Measurements from ENCODE around the gene CDC37. TPM values are rescaled to one million over a fixed set of nuclear protein-coding genes. Genes with fewer than 3 reads are reported as not detected.

CDC37 gene
- total and polyA plus RNA-seq, 2 experiments from 2014 or later = 229 to 298 TPM

DNA sequence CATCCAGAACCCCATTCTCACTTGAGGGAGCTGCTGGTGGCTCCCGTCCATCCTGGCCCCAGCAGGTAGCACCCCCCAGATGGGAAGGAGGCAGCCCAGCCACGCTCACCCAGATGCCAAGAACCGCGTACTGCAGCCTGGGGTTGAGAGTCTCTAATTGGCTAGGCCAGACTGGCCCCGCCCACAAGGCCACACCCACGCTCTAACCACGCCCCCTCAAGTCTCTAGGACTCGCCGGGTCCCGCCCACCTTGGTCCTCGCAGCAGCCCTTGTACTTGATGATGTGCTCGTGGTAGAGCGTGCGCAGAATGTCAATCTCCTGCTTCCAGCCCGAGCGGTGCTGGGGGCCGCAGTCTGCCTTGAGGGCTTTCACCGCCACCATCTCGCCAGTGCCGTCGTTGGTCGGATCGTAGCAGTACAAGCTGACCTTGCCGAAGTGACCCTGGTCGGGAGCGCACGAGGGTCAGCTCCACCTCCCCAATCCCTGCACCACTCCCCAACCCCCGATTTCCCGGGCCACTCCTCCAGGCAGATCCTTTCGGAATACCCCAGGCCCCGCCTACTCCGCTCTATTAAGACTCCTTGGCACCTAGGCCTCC, 49.5 kb downstream of the CDC37 start:
- TF ChIP-seq, protein P1, sequence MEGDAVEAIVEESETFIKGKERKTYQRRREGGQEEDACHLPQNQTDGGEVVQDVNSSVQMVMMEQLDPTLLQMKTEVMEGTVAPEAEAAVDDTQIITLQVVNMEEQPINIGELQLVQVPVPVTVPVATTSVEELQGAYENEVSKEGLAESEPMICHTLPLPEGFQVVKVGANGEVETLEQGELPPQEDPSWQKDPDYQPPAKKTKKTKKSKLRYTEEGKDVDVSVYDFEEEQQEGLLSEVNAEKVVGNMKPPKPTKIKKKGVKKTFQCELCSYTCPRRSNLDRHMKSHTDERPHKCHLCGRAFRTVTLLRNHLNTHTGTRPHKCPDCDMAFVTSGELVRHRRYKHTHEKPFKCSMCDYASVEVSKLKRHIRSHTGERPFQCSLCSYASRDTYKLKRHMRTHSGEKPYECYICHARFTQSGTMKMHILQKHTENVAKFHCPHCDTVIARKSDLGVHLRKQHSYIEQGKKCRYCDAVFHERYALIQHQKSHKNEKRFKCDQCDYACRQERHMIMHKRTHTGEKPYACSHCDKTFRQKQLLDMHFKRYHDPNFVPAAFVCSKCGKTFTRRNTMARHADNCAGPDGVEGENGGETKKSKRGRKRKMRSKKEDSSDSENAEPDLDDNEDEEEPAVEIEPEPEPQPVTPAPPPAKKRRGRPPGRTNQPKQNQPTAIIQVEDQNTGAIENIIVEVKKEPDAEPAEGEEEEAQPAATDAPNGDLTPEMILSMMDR (IDR thresholded peaks at IDR 0.05; ENCODE audit: low read depth, low read length) = no peak
- Histone ChIP-seq H3K4me3 (peak overlapping the region; percentile 31), H3K27me3 (no peaks in the 10 kb centered on the region), H3K4me1 (ENCODE audit: low read depth) (peaks cover 7% of the 10 kb centered on the region), H3K9me3 (ENCODE audit: low read depth) (no peaks in the 10 kb centered on the region), H3K36me3 (no peaks in the 10 kb centered on the region), H3K27ac (peak overlapping the region; percentile 86)
- peak; percentile 25 to 99 for DNase-seq (ENCODE audit: low read depth in 1 of 2, low spot score in 1 of 2)

DNA sequence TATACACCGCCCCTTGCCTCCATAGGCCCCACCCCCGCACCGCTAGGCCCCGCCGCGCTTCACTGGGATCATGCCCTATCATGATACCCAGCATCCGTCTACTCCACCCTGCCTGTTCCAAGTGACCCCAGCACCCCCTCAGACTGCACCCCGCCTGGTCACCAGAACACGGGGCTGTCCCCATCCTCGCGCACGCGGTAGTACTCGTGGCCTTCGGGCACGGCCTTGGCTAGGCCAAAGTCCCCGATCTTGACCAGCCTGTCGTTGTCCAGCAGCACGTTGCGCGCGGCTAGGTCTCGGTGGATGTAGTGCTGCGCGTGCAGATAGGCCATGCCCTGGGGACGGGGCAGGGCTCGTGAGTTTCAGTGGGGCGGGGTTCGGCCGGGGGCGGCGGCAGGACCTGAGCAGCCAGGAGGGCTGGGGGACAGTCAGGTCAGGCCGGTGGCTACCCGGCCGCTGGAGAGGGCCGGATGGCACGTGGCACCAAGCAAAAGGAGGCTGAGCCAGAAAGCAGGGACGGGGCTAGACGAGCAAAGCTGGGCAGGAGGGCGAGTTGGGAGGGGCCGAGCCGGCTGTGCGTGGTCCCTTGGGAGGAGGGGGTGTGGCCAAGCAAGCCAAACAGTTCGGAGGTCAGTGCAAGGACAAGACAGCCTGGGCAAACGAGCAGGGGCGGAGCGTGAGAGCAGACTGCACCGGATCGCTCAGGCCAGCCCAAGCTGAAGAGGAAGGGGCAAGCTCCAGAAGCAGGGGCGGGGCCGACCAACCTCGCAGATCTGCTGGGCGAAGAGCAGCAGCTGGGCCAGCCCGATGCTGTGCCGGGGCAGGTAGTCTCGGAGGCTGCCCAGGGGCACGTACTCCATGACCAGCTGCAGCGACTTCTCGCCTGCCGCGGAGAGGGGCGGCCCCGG, 50.3 kb downstream of the CDC37 start:
- TF ChIP-seq, protein P1 (IDR thresholded peaks at IDR 0.05; ENCODE audit: low read depth, low read length) = no peak
- Histone ChIP-seq H3K27ac (peak overlapping the region; percentile 86), H3K36me3 (no peaks in the 10 kb centered on the region), H3K4me1 (ENCODE audit: low read depth) (peaks cover 7% of the 10 kb centered on the region), H3K27me3 (no peaks in the 10 kb centered on the region), H3K4me3 (peak overlapping the region; percentile 31), H3K9me3 (ENCODE audit: low read depth) (no peaks in the 10 kb centered on the region)
- DNase-seq (ENCODE audit: low read depth in 1 of 2, low spot score in 1 of 2) = peak; percentile 32 to 95

DNA sequence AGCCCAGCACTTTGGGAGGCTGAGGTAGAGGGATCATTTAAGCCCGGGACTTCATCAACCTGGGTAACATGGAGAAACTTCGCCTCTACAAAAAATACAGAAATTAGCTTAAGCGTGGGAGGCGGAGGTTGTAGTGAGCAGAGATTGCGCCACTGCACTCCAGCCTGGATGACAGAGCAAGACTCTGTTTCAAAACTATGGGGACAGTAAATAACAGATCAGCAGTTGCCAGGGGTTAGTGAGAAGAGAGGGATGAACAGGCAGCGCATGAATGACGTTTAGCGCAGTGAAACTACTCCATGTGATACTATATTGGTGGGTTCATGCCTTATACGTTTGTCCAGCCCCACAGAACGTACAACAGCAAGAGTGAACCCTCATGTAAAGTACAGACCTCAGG, 56.8 kb downstream of the CDC37 start:
- H3K4me1 ChIP-seq (ENCODE audit: low read depth) = no peaks in the 10 kb centered on the region
- H3K36me3 ChIP-seq = no peaks in the 10 kb centered on the region
- peak in 1 of 2 donors; percentile 56 for DNase-seq (ENCODE audit: low read depth in 1 of 2, low spot score in 1 of 2)
- no peaks in the 10 kb centered on the region for H3K9me3 ChIP-seq (ENCODE audit: low read depth)
- H3K27me3 ChIP-seq = no peaks in the 10 kb centered on the region
- H3K27ac ChIP-seq = no peak overlapping the region
- TF ChIP-seq, protein P1 (IDR thresholded peaks at IDR 0.05; ENCODE audit: low read depth, low read length) = no peak
- no peak overlapping the region for H3K4me3 ChIP-seq

DNA sequence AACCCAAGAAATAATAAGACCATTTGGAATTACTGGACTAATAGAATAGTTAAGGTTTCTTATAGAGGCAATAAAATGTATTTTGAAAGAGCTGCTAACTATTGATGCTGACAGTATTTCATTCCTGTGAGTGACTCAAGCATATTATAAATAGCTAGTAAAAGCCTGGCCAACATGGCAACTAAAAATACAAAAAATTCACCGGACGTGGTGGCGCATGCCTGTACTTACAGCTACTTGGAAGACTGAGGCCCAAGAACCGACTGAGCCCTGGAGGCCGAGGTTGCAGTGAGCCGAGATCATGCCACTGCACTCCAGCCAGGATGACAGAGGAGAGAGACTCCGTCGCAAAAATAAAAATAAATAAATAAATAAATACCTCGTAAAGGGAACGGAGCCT, 58.6 kb downstream of the CDC37 start:
- H3K9me3 ChIP-seq (ENCODE audit: low read depth) = no peaks in the 10 kb centered on the region

DNA sequence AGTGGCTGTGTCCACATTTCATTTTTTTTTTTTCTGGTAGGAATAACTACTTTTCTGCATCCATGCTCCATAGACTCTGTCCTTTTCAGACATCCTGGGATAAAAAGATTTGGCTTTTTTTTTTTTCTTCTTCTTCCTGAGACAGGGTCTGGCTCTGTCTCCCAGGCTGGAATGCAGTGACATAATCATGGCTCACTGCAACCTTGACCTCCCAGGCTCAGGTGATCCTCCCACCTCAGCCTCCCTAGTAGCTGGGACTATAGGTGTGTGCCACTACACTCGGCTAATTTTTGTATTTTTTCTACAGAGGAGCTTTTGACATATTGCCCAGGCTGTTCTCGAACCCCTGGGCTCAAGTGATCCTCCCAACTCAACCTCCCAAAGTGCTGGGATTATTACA, 59.8 kb downstream of the CDC37 start:
- no peak overlapping the region for H3K27ac ChIP-seq
- TF ChIP-seq, protein P1 (IDR thresholded peaks at IDR 0.05; ENCODE audit: low read depth, low read length) = no peak
- no peak for DNase-seq (ENCODE audit: low read depth in 1 of 2, low spot score in 1 of 2)

More for the DNA sequence above, 58.6 kb downstream of the CDC37 start:
- Histone ChIP-seq H3K36me3 (no peaks in the 10 kb centered on the region), H3K4me3 (no peak overlapping the region), H3K4me1 (ENCODE audit: low read depth) (no peaks in the 10 kb centered on the region), H3K27ac (no peak overlapping the region), H3K27me3 (no peaks in the 10 kb centered on the region)
- TF ChIP-seq, protein P1 (IDR thresholded peaks at IDR 0.05; ENCODE audit: low read depth, low read length) = no peak
- DNase-seq (ENCODE audit: low read depth in 1 of 2, low spot score in 1 of 2) = no peak

More for the DNA sequence above, 59.8 kb downstream of the CDC37 start:
- Histone ChIP-seq H3K36me3 (no peaks in the 10 kb centered on the region), H3K9me3 (ENCODE audit: low read depth) (no peaks in the 10 kb centered on the region), H3K4me1 (ENCODE audit: low read depth) (no peaks in the 10 kb centered on the region), H3K27me3 (no peaks in the 10 kb centered on the region), H3K4me3 (no peak overlapping the region)

Other genes starting within 250 kb of the CDC37 start
- 78.2 and 100 TPM in 2 replicates for gene DNMT1, start 208.6 kb downstream of the CDC37 start, total RNA-seq
- gene DNMT1, start 208.6 kb downstream of the CDC37 start, polyA plus RNA-seq = 106 TPM in 2 replicates
- gene S1PR2, start 172.2 kb downstream of the CDC37 start, total RNA-seq = 5.7 and 7.7 TPM in 2 replicates
- 1.8 and 2.1 TPM in 2 replicates for gene S1PR2, start 172.2 kb downstream of the CDC37 start, polyA plus RNA-seq
- 119 and 129 TPM in 2 replicates for gene MRPL4, start 151.3 kb downstream of the CDC37 start, total RNA-seq
- gene MRPL4, start 151.3 kb downstream of the CDC37 start, polyA plus RNA-seq = 78.5 and 81.2 TPM in 2 replicates
- gene ICAM1, start 132.4 kb downstream of the CDC37 start, total RNA-seq = 0.18 and 0.57 TPM in 2 replicates
- gene ICAM1, start 132.4 kb downstream of the CDC37 start, polyA plus RNA-seq = 0.50 and 0.77 TPM in 2 replicates
- gene ICAM4, start 116.6 kb downstream of the CDC37 start, total RNA-seq = 21.8 and 23.4 TPM in 2 replicates
- gene ICAM4, start 116.6 kb downstream of the CDC37 start, polyA plus RNA-seq = 19.0 and 24.0 TPM in 2 replicates
- gene ICAM5, start 113.6 kb downstream of the CDC37 start, total RNA-seq = 22.9 and 53.0 TPM in 2 replicates
- gene ICAM5, start 113.6 kb downstream of the CDC37 start, polyA plus RNA-seq = 21.0 and 31.9 TPM in 2 replicates
- 4.1 and 9.3 TPM in 2 replicates for gene ZGLP1, start 93.7 kb downstream of the CDC37 start, total RNA-seq
- gene ZGLP1, start 93.7 kb downstream of the CDC37 start, polyA plus RNA-seq = 6.2 and 12.2 TPM in 2 replicates
- 28.9 and 42.9 TPM in 2 replicates for gene FDX2, start 87.5 kb downstream of the CDC37 start, total RNA-seq
- gene FDX2, start 87.5 kb downstream of the CDC37 start, polyA plus RNA-seq = 40.9 and 70.9 TPM in 2 replicates
- gene RAVER1, start 70.0 kb downstream of the CDC37 start, total RNA-seq = 46.9 and 56.2 TPM in 2 replicates
- 68.2 and 71.2 TPM in 2 replicates for gene RAVER1, start 70.0 kb downstream of the CDC37 start, polyA plus RNA-seq
- 2.9 and 9.0 TPM in 2 replicates for gene ICAM3, start 63.9 kb downstream of the CDC37 start, total RNA-seq
- 8.6 and 12.7 TPM in 2 replicates for gene ICAM3, start 63.9 kb downstream of the CDC37 start, polyA plus RNA-seq
- 126 and 135 TPM in 2 replicates for gene TYK2, start 23.0 kb downstream of the CDC37 start, total RNA-seq
- 142 and 148 TPM in 2 replicates for gene TYK2, start 23.0 kb downstream of the CDC37 start, polyA plus RNA-seq
- gene PDE4A, start 17.0 kb upstream of the CDC37 start, total RNA-seq = 1.0 and 2.5 TPM in 2 replicates
- 2.4 and 3.4 TPM in 2 replicates for gene PDE4A, start 17.0 kb upstream of the CDC37 start, polyA plus RNA-seq
- gene KEAP1, start 99.8 kb upstream of the CDC37 start, total RNA-seq = 70.5 and 73.6 TPM in 2 replicates
- gene KEAP1, start 99.8 kb upstream of the CDC37 start, polyA plus RNA-seq = 85.5 and 92.5 TPM in 2 replicates
- 0.60 and 0.63 TPM in 2 replicates for gene S1PR5, start 113.9 kb upstream of the CDC37 start, total RNA-seq
- 0.75 TPM in 1 of 2 replicates, not detected in the other for gene S1PR5, start 113.9 kb upstream of the CDC37 start, polyA plus RNA-seq
- 67.0 and 67.3 TPM in 2 replicates for gene ATG4D, start 140.4 kb upstream of the CDC37 start, total RNA-seq
- 69.0 and 74.0 TPM in 2 replicates for gene ATG4D, start 140.4 kb upstream of the CDC37 start, polyA plus RNA-seq
- 15.3 and 28.3 TPM in 2 replicates for gene KRI1, start 162.5 kb upstream of the CDC37 start, total RNA-seq
- 26.1 and 34.9 TPM in 2 replicates for gene KRI1, start 162.5 kb upstream of the CDC37 start, polyA plus RNA-seq
- 11.1 and 15.3 TPM in 2 replicates for gene CDKN2D, start 165.4 kb upstream of the CDC37 start, total RNA-seq
- gene CDKN2D, start 165.4 kb upstream of the CDC37 start, polyA plus RNA-seq = 17.6 and 33.4 TPM in 2 replicates
- 0.12 TPM in 1 of 2 replicates, not detected in the other for gene AP1M2, start 183.8 kb upstream of the CDC37 start, total RNA-seq
- gene AP1M2, start 183.8 kb upstream of the CDC37 start, polyA plus RNA-seq = 0.28 TPM in 1 of 2 replicates, not detected in the other
- 78.8 and 109 TPM in 2 replicates for gene SLC44A2, start 222.0 kb upstream of the CDC37 start, total RNA-seq
- gene SLC44A2, start 222.0 kb upstream of the CDC37 start, polyA plus RNA-seq = 108 and 162 TPM in 2 replicates

Data from cardiac muscle cell (in vitro differentiated cells and primary cell).